NT2/D1 (cell line): ENCODE results near the gene SDHAF2.

Experiments used
- DNase-seq: peaks from one replicate; pipeline ENCODE4 v3.0.0-alpha.2; 2011; ENCODE audit warnings: low read depth, low spot score
- H3K27me3 ChIP-seq: 2 replicates; pipeline ENCODE4 v1.6.0; 2011; ENCODE audit warnings: mild to moderate bottlenecking; ENCODE audit not compliant: insufficient read length, insufficient read depth
- H3K36me3 ChIP-seq: 2 replicates; pipeline ENCODE4 v1.6.1; 2011; ENCODE audit warnings: mild to moderate bottlenecking, low read length, mixed read lengths; ENCODE audit not compliant: insufficient read depth, insufficient read length
- H3K4me1 ChIP-seq: 2 replicates; pipeline ENCODE4 v1.5.1; 2011; ENCODE audit not compliant: insufficient read depth, insufficient read length
- H3K4me3 ChIP-seq: 2 replicates; pipeline ENCODE4 v1.5.1; 2011; ENCODE audit warnings: low read depth; ENCODE audit not compliant: insufficient read length
- H3K9ac ChIP-seq: 2 replicates; pipeline ENCODE4 v1.6.0; 2011; ENCODE audit warnings: low read depth; ENCODE audit not compliant: insufficient read length
- H3K9me3 ChIP-seq: 2 replicates; pipeline ENCODE4 v1.5.1; 2011; ENCODE audit warnings: mild to moderate bottlenecking, low read length; ENCODE audit not compliant: insufficient read depth
- SUZ12 ChIP-seq: IDR thresholded peaks from 2 replicates; pipeline ENCODE4 v1.6.1; 2011; ENCODE audit not compliant: insufficient read length, insufficient read depth; ENCODE audit errors: extremely low read depth
- YY1 ChIP-seq: IDR thresholded peaks from 2 replicates; pipeline ENCODE4 v1.6.1; 2011; ENCODE audit not compliant: insufficient read length, insufficient read depth
- ZNF274 ChIP-seq: IDR thresholded peaks from 2 replicates; pipeline ENCODE4 v1.6.1; 2011; ENCODE audit warnings: mild to moderate bottlenecking, low read depth, low read length

Gene SDHAF2

GRCh38 chr11:61401173-61401572, 28.8 kb upstream of the SDHAF2 start:
- H3K36me3 ChIP-seq, result peaks cover 71% of the 10 kb centered on the region
- H3K27me3 ChIP-seq, result no peaks in the 10 kb centered on the region
- no peak for DNase-seq
- no peak overlapping the region for H3K9ac ChIP-seq
- H3K4me1 ChIP-seq, result no peaks in the 10 kb centered on the region
- TF ChIP-seq ZNF274, result no peak
- no peak for TF ChIP-seq YY1
- TF ChIP-seq SUZ12, result no peak
- H3K4me3 ChIP-seq, result no peak overlapping the region
- H3K9me3 ChIP-seq, result no peaks in the 10 kb centered on the region

GRCh38 chr11:61401573-61401972, 28.4 kb upstream of the SDHAF2 start:
- no peaks in the 10 kb centered on the region for H3K4me1 ChIP-seq
- H3K9me3 ChIP-seq, result no peaks in the 10 kb centered on the region
- H3K36me3 ChIP-seq, result peaks cover 74% of the 10 kb centered on the region
- H3K9ac ChIP-seq, result no peak overlapping the region
- H3K4me3 ChIP-seq, result no peak overlapping the region
- DNase-seq, result no peak
- H3K27me3 ChIP-seq, result no peaks in the 10 kb centered on the region
- no peak for TF ChIP-seq ZNF274

GRCh38 chr11:61403658-61404057, 26.3 kb upstream of the SDHAF2 start:
- no peak overlapping the region for H3K4me3 ChIP-seq
- H3K4me1 ChIP-seq, result no peaks in the 10 kb centered on the region
- no peaks in the 10 kb centered on the region for H3K9me3 ChIP-seq
- H3K9ac ChIP-seq, result no peak overlapping the region
- peaks cover 82% of the 10 kb centered on the region for H3K36me3 ChIP-seq
- no peak for DNase-seq
- H3K27me3 ChIP-seq, result no peaks in the 10 kb centered on the region
- TF ChIP-seq YY1, result no peak
- no peak for TF ChIP-seq ZNF274
- TF ChIP-seq SUZ12, result no peak

GRCh38 chr11:61404103-61404502, 25.8 kb upstream of the SDHAF2 start:
- H3K36me3 ChIP-seq, result peaks cover 82% of the 10 kb centered on the region
- no peak for TF ChIP-seq ZNF274

GRCh38 chr11:61404641-61405040, 25.3 kb upstream of the SDHAF2 start:
- no peaks in the 10 kb centered on the region for H3K4me1 ChIP-seq
- H3K27me3 ChIP-seq, result no peaks in the 10 kb centered on the region
- no peak overlapping the region for H3K4me3 ChIP-seq
- no peak overlapping the region for H3K9ac ChIP-seq
- no peak for TF ChIP-seq SUZ12
- no peak for TF ChIP-seq YY1
- TF ChIP-seq ZNF274, result no peak
- peaks cover 86% of the 10 kb centered on the region for H3K36me3 ChIP-seq
- H3K9me3 ChIP-seq, result no peaks in the 10 kb centered on the region
- DNase-seq, result no peak

More at GRCh38 chr11:61404103-61404502, 25.8 kb upstream of the SDHAF2 start:
- DNase-seq, result no peak
- Histone ChIP-seq H3K27me3 (no peaks in the 10 kb centered on the region), H3K9me3 (no peaks in the 10 kb centered on the region), H3K4me3 (no peak overlapping the region), H3K9ac (no peak overlapping the region), H3K4me1 (no peaks in the 10 kb centered on the region)

- Histone ChIP-seq H3K9me3 (no peaks in the 10 kb centered on the region), H3K4me3 (no peak overlapping the region), H3K27me3 (no peaks in the 10 kb centered on the region), H3K36me3 (peaks cover 96% of the 10 kb centered on the region), H3K9ac (no peak overlapping the region), H3K4me1 (no peaks in the 10 kb centered on the region)
- no peak for DNase-seq
- no peak for TF ChIP-seq SUZ12
- TF ChIP-seq YY1, result no peak
- TF ChIP-seq ZNF274, result no peak
Measured at GRCh38 chr11:61406067-61406466, 23.9 kb upstream of the SDHAF2 start.

- no peaks in the 10 kb centered on the region for H3K27me3 ChIP-seq
- no peak for DNase-seq
- H3K4me3 ChIP-seq, result no peak overlapping the region
- no peak overlapping the region for H3K9ac ChIP-seq
- H3K4me1 ChIP-seq, result no peaks in the 10 kb centered on the region
- peaks cover 95% of the 10 kb centered on the region for H3K36me3 ChIP-seq
- TF ChIP-seq SUZ12 (no peak), ZNF274 (no peak), YY1 (no peak)
- H3K9me3 ChIP-seq, result no peaks in the 10 kb centered on the region
Measured at GRCh38 chr11:61406991-61407728, 22.8 kb upstream of the SDHAF2 start.
